Activated T-helper 17 cell treated with anti-CD3 and anti-CD28 coated beads, Interleukin-2, amount 50 U/mL, for 72 hours (primary cell): Measurements from ENCODE around the gene MESP2. TPM values are rescaled to one million over a fixed set of nuclear protein-coding genes. Genes with fewer than 3 reads are reported as not detected.

ENCODE experiments used
- ATAC-seq: fragments of 150-1000 bp; cut with Tn5 transposase; replicated peaks from 2 replicates; pipeline ENCODE4 v1.10.0; 2021; ENCODE audit warnings: mild to moderate bottlenecking, moderate library complexity
- H3K27ac Mint-ChIP-seq: one replicate; pipeline ENCODE4 v1.8.0; 2022; ENCODE audit warnings: mixed read lengths
- H3K27me3 Mint-ChIP-seq: one replicate; pipeline ENCODE4 v1.8.0; 2022; ENCODE audit warnings: mixed read lengths
- H3K36me3 Mint-ChIP-seq: one replicate; pipeline ENCODE4 v1.8.0; 2022; ENCODE audit warnings: low read depth, mild to moderate bottlenecking, mixed read lengths
- H3K4me1 Mint-ChIP-seq: one replicate; pipeline ENCODE4 v1.8.0; 2022; ENCODE audit warnings: mixed read lengths
- H3K4me3 Mint-ChIP-seq: one replicate; pipeline ENCODE4 v1.8.0; 2022; ENCODE audit warnings: mild to moderate bottlenecking, mixed read lengths
- H3K9me3 Mint-ChIP-seq: one replicate; pipeline ENCODE4 v1.8.0; 2022; ENCODE audit warnings: mixed read lengths
- total RNA-seq, 2 donors: library from RNA; stranded (reverse); gene quantifications; one replicate each; pipeline ENCODE4 v1.2.3, GENCODE V29; 2022

MESP2 gene
- total RNA-seq, 2 donors from 2014 or later, result 0.15 TPM; not detected in 1

- no peak for ATAC-seq
- Mint-ChIP-seq H3K27ac (no peak overlapping the region), H3K27me3 (peaks cover 10% of the 10 kb centered on the region), H3K36me3 (no peaks in the 10 kb centered on the region), H3K9me3 (no peaks in the 10 kb centered on the region), H3K4me3 (no peak overlapping the region), H3K4me1 (no peaks in the 10 kb centered on the region)
These were observed 31.6 kb downstream of the MESP2 start for GRCh38 chr15:89807689-89808088.

- H3K9me3 Mint-ChIP-seq, result no peaks in the 10 kb centered on the region
- no peak overlapping the region for H3K27ac Mint-ChIP-seq
- no peaks in the 10 kb centered on the region for H3K36me3 Mint-ChIP-seq
- no peak overlapping the region for H3K4me3 Mint-ChIP-seq
- ATAC-seq, result no peak
- H3K27me3 Mint-ChIP-seq, result peaks cover 11% of the 10 kb centered on the region
- no peaks in the 10 kb centered on the region for H3K4me1 Mint-ChIP-seq
These were observed 32.2 kb downstream of the MESP2 start for GRCh38 chr15:89808160-89808870.

- no peak for ATAC-seq
- Mint-ChIP-seq H3K27me3 (peaks cover 14% of the 10 kb centered on the region), H3K36me3 (no peaks in the 10 kb centered on the region), H3K4me1 (no peaks in the 10 kb centered on the region), H3K27ac (no peak overlapping the region), H3K4me3 (no peak overlapping the region), H3K9me3 (no peaks in the 10 kb centered on the region)
These were observed 33.1 kb downstream of the MESP2 start for GRCh38 chr15:89809093-89809786.

- ATAC-seq, result no peak
- Mint-ChIP-seq H3K4me3 (no peak overlapping the region), H3K27me3 (peaks cover 14% of the 10 kb centered on the region), H3K27ac (no peak overlapping the region), H3K36me3 (no peaks in the 10 kb centered on the region), H3K9me3 (no peaks in the 10 kb centered on the region), H3K4me1 (no peaks in the 10 kb centered on the region)
These were observed 33.6 kb downstream of the MESP2 start for GRCh38 chr15:89809787-89810148.

GRCh38 chr15:89810837-89811236 is 34.7 kb downstream of the MESP2 start:
- no peak for ATAC-seq
- H3K9me3 Mint-ChIP-seq, result no peaks in the 10 kb centered on the region
- H3K36me3 Mint-ChIP-seq, result peaks cover 6% of the 10 kb centered on the region
- H3K27me3 Mint-ChIP-seq, result peaks cover 23% of the 10 kb centered on the region
- H3K4me3 Mint-ChIP-seq, result no peak overlapping the region
- H3K27ac Mint-ChIP-seq, result no peak overlapping the region
- H3K4me1 Mint-ChIP-seq, result no peaks in the 10 kb centered on the region

GRCh38 chr15:89812011-89812846 is 36.1 kb downstream of the MESP2 start:
- no peak for ATAC-seq
- Mint-ChIP-seq H3K36me3 (peaks cover 14% of the 10 kb centered on the region), H3K4me1 (no peaks in the 10 kb centered on the region), H3K9me3 (peaks cover 3% of the 10 kb centered on the region), H3K4me3 (no peak overlapping the region), H3K27ac (no peak overlapping the region), H3K27me3 (peaks cover 32% of the 10 kb centered on the region)

- H3K9me3 Mint-ChIP-seq, result peaks cover 3% of the 10 kb centered on the region
- peaks cover 33% of the 10 kb centered on the region for H3K27me3 Mint-ChIP-seq
These were observed 36.8 kb downstream of the MESP2 start for GRCh38 chr15:89812847-89813320.

GRCh38 chr15:89813381-89814111 is 37.4 kb downstream of the MESP2 start:
- H3K36me3 Mint-ChIP-seq, result peaks cover 14% of the 10 kb centered on the region
- no peaks in the 10 kb centered on the region for H3K4me1 Mint-ChIP-seq
- ATAC-seq, result no peak
- H3K27me3 Mint-ChIP-seq, result peaks cover 37% of the 10 kb centered on the region
- H3K9me3 Mint-ChIP-seq, result peaks cover 3% of the 10 kb centered on the region
- no peak overlapping the region for H3K27ac Mint-ChIP-seq
- no peak overlapping the region for H3K4me3 Mint-ChIP-seq

More at GRCh38 chr15:89812847-89813320, 36.8 kb downstream of the MESP2 start:
- ATAC-seq, result no peak
- Mint-ChIP-seq H3K4me3 (no peak overlapping the region), H3K27ac (no peak overlapping the region), H3K4me1 (no peaks in the 10 kb centered on the region), H3K36me3 (peaks cover 14% of the 10 kb centered on the region)

GRCh38 chr15:89814112-89814742 is 38.1 kb downstream of the MESP2 start:
- Mint-ChIP-seq H3K36me3 (peaks cover 14% of the 10 kb centered on the region), H3K27ac (no peak overlapping the region), H3K4me3 (no peak overlapping the region), H3K4me1 (no peaks in the 10 kb centered on the region), H3K27me3 (peaks cover 37% of the 10 kb centered on the region), H3K9me3 (peaks cover 3% of the 10 kb centered on the region)
- no peak for ATAC-seq

GRCh38 chr15:89815769-89816168 is 39.6 kb downstream of the MESP2 start:
- peaks cover 37% of the 10 kb centered on the region for H3K27me3 Mint-ChIP-seq
- peak overlapping the region; percentile 73 for H3K4me3 Mint-ChIP-seq
- H3K4me1 Mint-ChIP-seq, result no peaks in the 10 kb centered on the region
- H3K36me3 Mint-ChIP-seq, result peaks cover 14% of the 10 kb centered on the region
- H3K9me3 Mint-ChIP-seq, result peaks cover 3% of the 10 kb centered on the region
- no peak for ATAC-seq
- H3K27ac Mint-ChIP-seq, result no peak overlapping the region

GRCh38 chr15:89817701-89818280 is 41.7 kb downstream of the MESP2 start:
- Mint-ChIP-seq H3K36me3 (peaks cover 14% of the 10 kb centered on the region), H3K4me3 (no peak overlapping the region), H3K27me3 (peaks cover 38% of the 10 kb centered on the region), H3K27ac (no peak overlapping the region), H3K4me1 (no peaks in the 10 kb centered on the region), H3K9me3 (peaks cover 3% of the 10 kb centered on the region)
- ATAC-seq, result no peak

- H3K9me3 Mint-ChIP-seq, result peaks cover 3% of the 10 kb centered on the region
- H3K4me1 Mint-ChIP-seq, result no peaks in the 10 kb centered on the region
- peaks cover 14% of the 10 kb centered on the region for H3K36me3 Mint-ChIP-seq
- H3K27me3 Mint-ChIP-seq, result peaks cover 38% of the 10 kb centered on the region
- ATAC-seq, result no peak
- H3K27ac Mint-ChIP-seq, result no peak overlapping the region
- no peak overlapping the region for H3K4me3 Mint-ChIP-seq
These were observed 42.2 kb downstream of the MESP2 start for GRCh38 chr15:89818287-89818686.
